CD4-positive, alpha-beta T cell treated with Interleukin-17A for 4 hours (primary cell): ENCODE data around the gene ZBED1.
"Not testable (repeated sequence)": the region's sequence is repeated elsewhere in the genome, so short reads cannot be mapped to it uniquely, and the experiment has no call there.

Experiments used
- DNase-seq: peaks from one replicate; pipeline ENCODE4 v3.0.0-alpha.2; 2020; ENCODE audit warnings: mixed read lengths

ZBED1 gene

GRCh38 chrX:2500803-2501558, at the start of gene ZBED1, which contains the start of gene DHRSX:
TSS of gene ZBED1 (minus strand) at chrX:2500976. CDS start at chrX:2490719, 10,257 bp downstream.
TSS of gene DHRSX (minus strand) at chrX:2500976. CDS start at chrX:2500925, 51 bp downstream.
- peak; percentile 67 for DNase-seq

- no peak for DNase-seq
Measured at GRCh38 chrX:2549876-2550275, 49.1 kb upstream of the ZBED1 start.

GRCh38 chrX:2548711-2549423, 48.1 kb upstream of the ZBED1 start:
- no peak for DNase-seq

- no peak for DNase-seq
Measured at GRCh38 chrX:2547736-2548135, 47.0 kb upstream of the ZBED1 start.

GRCh38 chrX:2546496-2546895, 45.7 kb upstream of the ZBED1 start:
- DNase-seq = no peak

- no peak for DNase-seq
Measured at GRCh38 chrX:2545144-2545543, 44.4 kb upstream of the ZBED1 start.

GRCh38 chrX:2542826-2543521, 42.2 kb upstream of the ZBED1 start:
- DNase-seq = no peak

GRCh38 chrX:2541603-2542002, 40.8 kb upstream of the ZBED1 start:
- DNase-seq = no peak

GRCh38 chrX:2540426-2540947, 39.7 kb upstream of the ZBED1 start:
- DNase-seq = no peak

GRCh38 chrX:2539586-2539985, 38.8 kb upstream of the ZBED1 start:
- no peak for DNase-seq

GRCh38 chrX:2538031-2538757, 37.4 kb upstream of the ZBED1 start:
- DNase-seq = no peak

GRCh38 chrX:2536974-2537373, 36.2 kb upstream of the ZBED1 start:
- no peak for DNase-seq

GRCh38 chrX:2536141-2536540, 35.4 kb upstream of the ZBED1 start:
- DNase-seq = no peak

GRCh38 chrX:2534261-2535021, 33.7 kb upstream of the ZBED1 start:
- not testable (repeated sequence) for DNase-seq

GRCh38 chrX:2533424-2533823, 32.6 kb upstream of the ZBED1 start:
- no peak for DNase-seq

GRCh38 chrX:2526390-2526789, 25.6 kb upstream of the ZBED1 start:
- no peak for DNase-seq

- no peak for DNase-seq
Measured at GRCh38 chrX:2523911-2524310, 23.1 kb upstream of the ZBED1 start.

- no peak for DNase-seq
Measured at GRCh38 chrX:2521927-2522386, 21.2 kb upstream of the ZBED1 start.

- DNase-seq = no peak
Measured at GRCh38 chrX:2521092-2521926, 20.5 kb upstream of the ZBED1 start.

- DNase-seq = no peak
Measured at GRCh38 chrX:2520539-2520938, 19.8 kb upstream of the ZBED1 start.

- not testable (repeated sequence) for DNase-seq
Measured at GRCh38 chrX:2519638-2520037, 18.9 kb upstream of the ZBED1 start.
